Measurements from ENCODE around the gene LDB2. TPM values are rescaled to one million over a fixed set of nuclear protein-coding genes. Genes with fewer than 3 reads are reported as not detected.

The LDB2 gene
- total and polyA plus RNA-seq, 2 of the 8 experiments (the other 6 are each of a cell fraction or from before 2014, with no cell fraction given) = 57.0 to 140 TPM

DNA sequence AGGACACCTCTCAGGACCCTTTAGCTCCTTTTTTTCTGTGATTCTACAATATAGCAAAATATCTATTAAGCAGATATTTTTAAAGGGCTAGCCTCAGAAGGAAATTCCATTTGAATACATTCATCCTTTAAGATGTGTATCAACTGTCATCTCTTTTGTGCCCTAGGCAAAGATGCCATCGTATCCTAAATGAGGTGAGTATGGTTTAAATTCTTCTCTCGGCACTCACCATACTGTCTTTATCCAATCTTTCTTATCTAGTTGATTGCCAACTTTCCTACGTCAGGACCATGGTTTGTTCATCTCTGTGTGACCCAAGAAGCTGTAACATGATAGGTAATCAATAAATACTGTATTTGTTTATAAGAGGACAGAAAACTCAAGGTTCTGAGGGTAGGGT lies 176.0 kb downstream of the LDB2 start:
- Histone ChIP-seq H3K4me3 (ENCODE audit: extremely low read depth in 1 of 4, insufficient read depth in 2 of 4, low read depth in 3 of 4, low read length in 4 of 4) (no peak overlapping the region), H4K91ac (replicated peaks; ENCODE audit: insufficient read length, low read length) (no peak overlapping the region), H3K23ac (ENCODE audit: insufficient read length) (no peak overlapping the region), H3K36me3 (ENCODE audit: control insufficient read depth in 2 of 4, insufficient read depth in 4 of 4, low read length in 3 of 4) (no peaks in the 10 kb centered on the region), H3K4ac (replicated peaks; ENCODE audit: insufficient read length, low read depth, low read length) (no peak overlapping the region), H2BK20ac (ENCODE audit: low read length) (no peak overlapping the region), H4K8ac (ENCODE audit: extremely low read depth, insufficient read depth, low read length) (no peak overlapping the region), H4K5ac (ENCODE audit: insufficient read length, low read depth, low read length) (no peak overlapping the region), H3K79me1 (ENCODE audit: low read depth, low read length) (no peaks in the 10 kb centered on the region), H3K27me3 (replicated peaks in 1 of 4; ENCODE audit: control insufficient read depth in 3 of 4, extremely low read depth in 1 of 4, insufficient read depth in 3 of 4, low read length in 3 of 4) (no peaks in the 10 kb centered on the region), H3K4me2 (ENCODE audit: insufficient read depth in 1 of 2, low read depth in 2 of 2, low read length in 2 of 2) (no peak overlapping the region), H3K14ac (ENCODE audit: insufficient read length) (no peak overlapping the region), H2BK15ac (ENCODE audit: low read length) (no peak overlapping the region), H4K20me1 (replicated peaks in 1 of 2; ENCODE audit: control insufficient read depth in 1 of 2, insufficient read depth in 2 of 2, low read length in 2 of 2) (no peaks in the 10 kb centered on the region), H2BK5ac (ENCODE audit: low read depth, low read length) (no peak overlapping the region), H3K23me2 (ENCODE audit: low read depth, low read length) (no peaks in the 10 kb centered on the region), H3K27ac (ENCODE audit: low read depth, low read length) (no peak overlapping the region), H3K79me2 (ENCODE audit: control insufficient read depth in 1 of 2, insufficient read depth in 2 of 2, low read length in 2 of 2) (no peaks in the 10 kb centered on the region), H3K9me3 (ENCODE audit: insufficient read depth in 2 of 2, low read depth in 1 of 2, low read length in 1 of 2) (peaks cover 0 to 3% of the 10 kb centered on the region in 2 experiments; a peak in 1 of 4 replicates), H2BK120ac (replicated peaks; ENCODE audit: low read depth, low read length) (no peak overlapping the region), H2AFZ (ENCODE audit: low read length) (no peak overlapping the region), H2BK12ac (ENCODE audit: low read depth, low read length) (no peak overlapping the region), H3K56ac (replicated peaks; ENCODE audit: insufficient read length, low read depth, low read length) (no peak overlapping the region), H3K4me1 (replicated peaks in 1 of 4; ENCODE audit: control insufficient read depth in 3 of 4, insufficient read depth in 4 of 4, low read length in 3 of 4) (no peaks in the 10 kb centered on the region), H3K18ac (ENCODE audit: extremely low read depth, low read length) (no peak overlapping the region), H3K9ac (replicated peaks in 1 of 4; ENCODE audit: extremely low read depth in 1 of 4, low read depth in 3 of 4, low read length in 3 of 4) (no peak overlapping the region), H2AK5ac (ENCODE audit: low read depth, low read length) (no peak overlapping the region)
- DNase-seq (ENCODE audit: low read depth in 1 of 2, low spot score in 2 of 2) = no peak
- FAIRE-seq = no peak
- ChIA-PET CTCF (ENCODE audit: partially characterized antibody) (no interaction called here), POLR2A (ENCODE audit: partially characterized antibody) (no interaction called here)
- WGBS, 2 experiments (ENCODE audit: extremely low coverage in 1 of 2, insufficient coverage in 1 of 2, insufficient read length in 1 of 2, insufficient replicate concordance in 2 of 2, low coverage in 1 of 2, low lambda C conversion rate in 2 of 2, missing lambda C conversion rate in 1 of 2) = 93% methylated on average over 3 of the region's 3 CpGs; no CpG with 5 or more reads in 1 of the 2 experiments
- TF ChIP-seq TCF12 (IDR thresholded peaks at IDR 0.05; ENCODE audit: low read depth, low read length) (no peak), SP1 (IDR thresholded peaks at IDR 0.05; ENCODE audit: low read depth, low read length) (no peak), HDAC2 (IDR thresholded peaks at IDR 0.05; ENCODE audit: borderline replicate concordance in 1 of 2, low read depth in 2 of 2, low read length in 2 of 2) (no peak), PHF8 (conservative IDR thresholded peaks at IDR 0.05; ENCODE audit: low read depth, low read length) (no peak), TAF1 (IDR thresholded peaks at IDR 0.05; ENCODE audit: low read depth, low read length) (no peak), TAF7 (optimal IDR thresholded peaks at IDR 0.05; ENCODE audit: borderline replicate concordance, low read depth, low read length) (no peak), RXRA (IDR thresholded peaks at IDR 0.05; ENCODE audit: insufficient read depth, low read depth, low read length) (no peak), YY1 (IDR thresholded peaks at IDR 0.05; ENCODE audit: low read depth, low read length) (no peak), EZH2 (IDR thresholded peaks at IDR 0.05; ENCODE audit: low read depth, low read length, severe bottlenecking) (no peak), KDM1A (IDR thresholded peaks at IDR 0.05; ENCODE audit: borderline replicate concordance, low read length) (no peak), RAD21 (IDR thresholded peaks at IDR 0.05 in 1 of 2, conservative IDR thresholded peaks at IDR 0.05 in 1 of 2; ENCODE audit: low read depth in 2 of 2, low read length in 2 of 2) (no peak), BACH1 (IDR thresholded peaks at IDR 0.05; ENCODE audit: low read length) (no peak), POU5F1 (IDR thresholded peaks at IDR 0.05; ENCODE audit: low read depth, low read length) (no peak), POLR2AphosphoS5 (IDR thresholded peaks at IDR 0.05; ENCODE audit: low read depth, low read length) (no peak)
- TF ChIP-seq, protein P1, sequence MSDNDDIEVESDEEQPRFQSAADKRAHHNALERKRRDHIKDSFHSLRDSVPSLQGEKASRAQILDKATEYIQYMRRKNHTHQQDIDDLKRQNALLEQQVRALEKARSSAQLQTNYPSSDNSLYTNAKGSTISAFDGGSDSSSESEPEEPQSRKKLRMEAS (IDR thresholded peaks at IDR 0.05) = no peak

Measured in H1 (cell line).